ENCODE results near the gene PPARG. TPM values are rescaled to one million over a fixed set of nuclear protein-coding genes. Genes with fewer than 3 reads are reported as not detected.
"Not testable (repeated sequence)": the region's sequence is repeated elsewhere in the genome, so short reads cannot be mapped to it uniquely, and the experiment has no call there.

The PPARG gene
- total RNA-seq, 1 donor from 2014 or later = 23.6 TPM

DNA sequence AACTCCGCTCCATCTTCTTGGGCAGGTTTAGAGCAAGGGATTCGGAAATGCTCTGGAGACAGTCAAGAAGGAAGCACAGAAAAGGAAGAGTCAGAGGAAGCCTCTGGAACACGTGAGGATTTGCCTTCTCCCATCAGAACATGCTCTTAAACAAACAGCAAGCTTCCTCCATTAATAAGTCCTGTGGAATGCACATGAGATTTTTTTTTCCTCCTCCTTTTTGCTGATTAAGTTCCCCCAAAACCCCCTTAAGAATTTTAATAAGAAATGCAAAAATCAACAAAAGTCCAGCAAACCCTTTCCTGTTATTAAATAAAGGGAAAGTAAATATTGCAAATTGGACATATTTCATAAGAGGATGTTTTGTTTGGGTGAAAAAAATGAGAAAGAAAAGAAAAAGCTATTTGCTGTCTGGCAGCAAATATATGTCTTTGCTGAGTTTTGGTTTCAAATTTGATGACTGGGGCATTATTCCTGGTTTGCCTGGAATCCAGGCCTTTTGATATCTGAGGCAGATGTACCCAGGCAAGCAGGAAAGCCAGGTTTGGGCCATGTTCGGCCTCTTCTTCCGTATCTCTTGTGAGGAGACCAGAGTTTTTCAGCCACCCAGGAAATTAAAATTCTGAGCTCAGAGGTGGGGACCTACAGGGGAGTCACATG lies 187.5 kb downstream of the PPARG start:
- ATAC-seq (ENCODE audit: poor library complexity) = no peak
- no peak for DNase-seq
- intact Hi-C loops (cut with DNase I) = loop anchor here (5.0 to 10.0 kb wide), 2 partner anchors 122 to 299 kb away; no protein-coding TSS in a partner anchor

DNA sequence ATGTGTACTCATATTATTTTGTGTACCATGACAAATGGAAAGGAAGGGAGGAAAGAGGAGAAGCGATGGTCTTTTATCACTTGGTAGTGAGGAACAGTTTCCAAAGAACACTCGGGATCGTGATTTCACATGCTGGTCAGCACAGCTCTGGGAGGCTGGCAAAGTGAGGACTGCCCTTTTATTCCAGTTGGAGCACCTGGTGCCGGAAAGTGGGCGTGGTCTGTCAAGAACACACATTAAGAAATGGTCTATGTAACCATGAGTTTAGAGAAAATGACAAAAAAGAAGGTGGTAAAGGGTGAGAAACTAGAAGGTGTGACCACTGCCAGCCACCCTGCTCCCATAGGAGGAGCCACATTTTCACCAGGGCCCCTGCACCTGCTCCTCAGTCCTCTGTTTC lies 188.4 kb downstream of the PPARG start:
- intact Hi-C loops (cut with DNase I) = loop anchor here (5.0 to 10.0 kb wide), 2 partner anchors 122 to 300 kb away; no protein-coding TSS in a partner anchor
- no peak for DNase-seq
- ATAC-seq (ENCODE audit: poor library complexity) = no peak

GRCh38 chr3:12478326-12478725 lies 189.5 kb downstream of the PPARG start:
- intact Hi-C loops (cut with DNase I) = loop anchor here (2.0 to 10.0 kb wide), 3 partner anchors 124 to 340 kb away; no protein-coding TSS in a partner anchor
- DNase-seq (no peak), ATAC-seq (ENCODE audit: poor library complexity) (no peak)

DNA sequence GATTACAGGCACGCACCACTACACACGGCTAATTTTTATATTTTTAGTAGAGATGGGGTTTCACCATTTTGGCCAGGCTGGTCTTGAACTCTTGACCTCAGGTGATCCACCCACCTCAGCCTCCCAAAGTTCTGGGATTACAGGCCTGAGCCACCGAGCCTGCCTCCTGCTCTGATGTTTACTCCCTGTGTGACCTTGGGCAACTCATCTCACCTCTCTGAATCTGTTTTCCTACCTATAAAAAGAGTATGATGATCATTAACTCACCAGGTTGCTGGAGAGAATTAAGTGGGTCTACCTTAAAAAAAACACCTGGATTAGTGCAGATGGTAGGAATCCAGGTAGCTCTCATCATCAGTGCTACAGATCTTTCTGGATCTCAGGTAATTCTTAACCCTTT lies 190.3 kb downstream of the PPARG start:
- not testable (repeated sequence) for ATAC-seq (ENCODE audit: poor library complexity); DNase-seq
- intact Hi-C loops (cut with DNase I) = loop anchor here (2.0 to 10.0 kb wide), 3 partner anchors 124 to 340 kb away; no protein-coding TSS in a partner anchor

GRCh38 chr3:12479919-12480427 lies 191.1 kb downstream of the PPARG start:
- intact Hi-C loops (cut with DNase I) = loop anchor here (2.0 to 10.0 kb wide), 4 partner anchors 125 to 341 kb away; partner anchors contain the start of gene PPARG
- peak; percentile 39 for ATAC-seq (ENCODE audit: poor library complexity)
- DNase-seq = peak; percentile 52

DNA sequence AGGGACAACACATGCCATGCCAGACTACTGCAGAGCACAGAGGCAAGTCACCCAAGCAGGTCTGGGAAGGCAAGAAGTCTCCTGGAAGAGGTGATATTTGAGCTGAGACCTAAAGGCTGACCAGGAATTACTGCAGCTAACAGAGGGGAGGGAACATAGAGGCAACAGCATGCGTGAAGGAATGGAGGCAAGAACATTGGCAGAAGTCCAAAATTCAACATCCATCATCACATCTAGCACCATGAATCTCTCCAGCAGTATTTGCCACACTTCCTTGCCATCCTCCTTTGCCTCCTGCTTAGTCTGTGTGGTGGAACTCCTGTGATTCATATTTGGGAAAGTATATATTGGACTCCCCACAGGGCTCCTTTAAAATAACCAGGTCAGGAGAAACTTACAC lies 194.5 kb downstream of the PPARG start:
- intact Hi-C loops (cut with DNase I) = loop anchor here (5.0 kb wide), 1 partner anchor 196 kb away; the partner anchor contains the start of gene PPARG
- ATAC-seq (ENCODE audit: poor library complexity) (no peak), DNase-seq (no peak)

GRCh38 chr3:12483872-12484197 lies 195.0 kb downstream of the PPARG start:
- no peak for ATAC-seq (ENCODE audit: poor library complexity)
- intact Hi-C loops (cut with DNase I) = loop anchor here (5.0 kb wide), 1 partner anchor 197 kb away; the partner anchor contains the start of gene PPARG
- DNase-seq = peak; percentile 48

Other genes with a start within 250 kb of the PPARG start
- gene TIMP4, start 130.2 kb upstream of the PPARG start, total RNA-seq = 17.4 TPM
- 24.6 TPM for gene TSEN2, start 195.4 kb downstream of the PPARG start, total RNA-seq